Liver (tissue), 9 donors: ENCODE data around the gene TMEM175. TPM values are rescaled to one million over a fixed set of nuclear protein-coding genes. Genes with fewer than 3 reads are reported as not detected.

Experiments
- DNase-seq: peaks from one replicate; pipeline ENCODE4 v3.0.0-alpha.2; 2017; ENCODE audit warnings: low spot score
- H3K27ac ChIP-seq, 2 donors: one replicate each; pipeline ENCODE4 v1.7.0; 2013; ENCODE audit warnings: inconsistent platforms in 2 of 2, low read length in 2 of 2, control low read depth in 1 of 2, low read depth in 1 of 2, mild to moderate bottlenecking in 1 of 2
- H3K27me3 ChIP-seq, 4 donors: one replicate each; pipeline versions ENCODE4 v1.6.1 to v1.7.0; 2013; ENCODE audit warnings: low read length in 3 of 4, inconsistent platforms in 1 of 4, mild to moderate bottlenecking in 1 of 4, moderate library complexity in 1 of 4; ENCODE audit not compliant: control insufficient read depth in 4 of 4, insufficient read depth in 4 of 4
- H3K36me3 ChIP-seq, 4 donors: one replicate each; pipeline versions ENCODE4 v1.6.1 to v1.7.0; 2013; ENCODE audit warnings: low read length in 3 of 4, mild to moderate bottlenecking in 3 of 4, low read depth in 1 of 4, moderate library complexity in 1 of 4; ENCODE audit not compliant: control insufficient read depth in 4 of 4, insufficient read depth in 3 of 4
- H3K4me1 ChIP-seq, 4 donors: one replicate each; pipeline versions ENCODE4 v1.6.1 to v1.7.0; 2013; ENCODE audit warnings: low read length in 3 of 4, mild to moderate bottlenecking in 3 of 4, moderate library complexity in 1 of 4; ENCODE audit not compliant: control insufficient read depth in 4 of 4, insufficient read depth in 4 of 4
- H3K4me3 ChIP-seq, 3 donors: one replicate each; pipeline versions ENCODE4 v1.6.1 to v1.7.0; 2013; ENCODE audit warnings: low read length in 3 of 3, control low read depth in 1 of 3, low read depth in 1 of 3, mild to moderate bottlenecking in 1 of 3
- H3K9ac ChIP-seq, 2 donors: one replicate each; pipeline ENCODE4 v1.7.0; 2013; ENCODE audit warnings: low read length in 2 of 2, mild to moderate bottlenecking in 2 of 2, moderate library complexity in 2 of 2, control low read depth in 1 of 2, low read depth in 1 of 2
- H3K9me3 ChIP-seq, 4 donors: one replicate each; pipeline versions ENCODE4 v1.6.1 to v1.7.0; 2013; ENCODE audit warnings: low read length in 3 of 4; ENCODE audit not compliant: control insufficient read depth in 4 of 4
- EGR1 ChIP-seq, 2 donors: IDR thresholded peaks; 2 replicates each; pipeline ENCODE4 v1.6.1; 2016 to 2018; ENCODE audit warnings: antibody characterized with exemption in 2 of 2, low read depth in 2 of 2
- FOXA1 ChIP-seq: IDR thresholded peaks from 2 replicates; pipeline ENCODE4 v1.6.1; 2016; ENCODE audit warnings: antibody characterized with exemption
- FOXA2 ChIP-seq: IDR thresholded peaks from 2 replicates; pipeline ENCODE4 v1.6.1; 2016; ENCODE audit warnings: antibody characterized with exemption
- GABPA ChIP-seq, 2 donors: IDR thresholded peaks in 1 of 2; conservative IDR thresholded peaks in 1 of 2; 2 replicates each; pipeline ENCODE4 v1.6.1; 2016; ENCODE audit warnings: antibody characterized with exemption in 2 of 2, mild to moderate bottlenecking in 1 of 2, moderate library complexity in 1 of 2
- HNF4A ChIP-seq, 2 donors: conservative IDR thresholded peaks; 2 replicates each; pipeline ENCODE4 v1.6.1; 2016; ENCODE audit warnings: antibody characterized with exemption in 2 of 2, mild to moderate bottlenecking in 2 of 2
- HNF4G ChIP-seq: IDR thresholded peaks from 2 replicates; pipeline ENCODE4 v1.6.1; 2016; ENCODE audit warnings: antibody characterized with exemption
- JUND ChIP-seq, 2 donors: IDR thresholded peaks; 2 replicates each; pipeline ENCODE4 v1.6.1; 2016; ENCODE audit warnings: antibody characterized with exemption in 2 of 2
- NR2F2 ChIP-seq: IDR thresholded peaks from 2 replicates; pipeline ENCODE4 v1.6.1; 2016; ENCODE audit warnings: antibody characterized with exemption
- RXRA ChIP-seq, 2 donors: IDR thresholded peaks; 2 replicates each; pipeline ENCODE4 v1.6.1; 2017 to 2018; ENCODE audit warnings: antibody characterized with exemption in 2 of 2, mild to moderate bottlenecking in 1 of 2
- TAF1 ChIP-seq: conservative IDR thresholded peaks from 2 replicates; pipeline ENCODE4 v1.6.1; 2016; ENCODE audit warnings: antibody characterized with exemption, mild to moderate bottlenecking
- YY1 ChIP-seq: IDR thresholded peaks from 2 replicates; pipeline ENCODE4 v1.6.1; 2016; ENCODE audit warnings: antibody characterized with exemption, mild to moderate bottlenecking
- WGBS: extraction: QIAGEN DNeasy Blood & Tissue Kit; methylation state at CpG from one replicate; pipeline ENCODE4 v1.1.7; 2013; 5-methylcytosine and 5-hydroxymethylcytosine counted together
- polyA plus RNA-seq, 2 donors: library from polyadenylated mRNA; stranded (reverse) in 1 of 2; unstranded in 1 of 2; fragments of 200-250 nt in 1 of 2; fragments of >200 nt in 1 of 2; fragmentation: Nextera tagmentation in 1 of 2; extraction: Ambion mirVana in 1 of 2; gene quantifications; one replicate each; pipeline versions ENCODE4 v1.2.1 to v1.2.3, GENCODE V29; 2013 to 2015
- total RNA-seq, 2 donors: library from RNA; depleted of rRNA; stranded (reverse); fragments of >200 nt; gene quantifications; one replicate each; pipeline ENCODE4 v1.2.3, GENCODE V29; 2014
- TF ChIP-seq, protein P1 (sequence below): IDR thresholded peaks from 2 replicates; pipeline ENCODE4 v1.6.1; 2016; ENCODE audit warnings: antibody characterized with exemption
- TF ChIP-seq, protein P2 (sequence below): IDR thresholded peaks from 2 replicates; pipeline ENCODE4 v1.6.1; 2016; ENCODE audit warnings: antibody characterized with exemption
- TF ChIP-seq, protein P3 (sequence below): IDR thresholded peaks from 2 replicates; pipeline ENCODE4 v1.6.1; 2016; ENCODE audit warnings: antibody characterized with exemption
- TF ChIP-seq, protein P4 (sequence below): IDR thresholded peaks from 2 replicates; pipeline ENCODE4 v1.6.1; 2016; ENCODE audit warnings: antibody characterized with exemption, mild to moderate bottlenecking
- TF ChIP-seq, protein P5 (sequence below): fragments of 150-350 bp; IDR thresholded peaks from 2 replicates; pipeline ENCODE4 v1.5.1; 2017; ENCODE audit warnings: improper control_type of control experiment, low read depth, low read length; ENCODE audit not compliant: missing input control
- donor health status: healthy.
- donor health status: healthy.
- donor health status: healthy.
- donor health status: healthy.
- donor health status: healthy.

Gene TMEM175
- total and polyA plus RNA-seq, 4 donors, result 18.6 to 26.3 (median 25.5) TPM

DNA sequence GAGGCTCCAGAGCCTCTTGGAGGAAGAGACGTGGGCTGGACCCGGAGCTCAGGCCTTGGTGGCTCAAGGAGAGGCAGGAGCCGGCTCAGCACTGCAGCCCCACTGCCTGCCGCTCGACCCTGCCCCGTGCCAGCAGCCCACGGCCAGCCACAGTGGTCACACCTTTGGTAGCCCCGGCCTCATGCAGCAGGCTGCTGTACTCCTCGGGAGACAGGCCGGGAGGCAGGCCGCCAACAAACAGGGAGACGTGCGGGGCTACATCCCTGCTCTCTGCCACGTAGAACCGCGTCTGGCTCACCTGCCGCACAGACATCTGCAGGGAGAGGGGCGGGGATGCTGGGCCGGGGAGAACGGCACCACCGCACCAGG is 33.5 kb downstream of the TMEM175 start:
- TF ChIP-seq, protein P1, sequence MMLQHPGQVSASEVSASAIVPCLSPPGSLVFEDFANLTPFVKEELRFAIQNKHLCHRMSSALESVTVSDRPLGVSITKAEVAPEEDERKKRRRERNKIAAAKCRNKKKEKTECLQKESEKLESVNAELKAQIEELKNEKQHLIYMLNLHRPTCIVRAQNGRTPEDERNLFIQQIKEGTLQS, result no peak
- TF ChIP-seq NR2F2 (no peak), GABPA (IDR thresholded peaks at IDR 0.05 in 1 of 2, conservative IDR thresholded peaks at IDR 0.05 in 1 of 2) (no peak), RXRA (IDR thresholded peaks at IDR 0.05) (no peak), JUND (IDR thresholded peaks at IDR 0.05) (no peak), TAF1 (no peak), HNF4A (conservative IDR thresholded peaks at IDR 0.05) (no peak), HNF4G (no peak), YY1 (no peak), EGR1 (IDR thresholded peaks at IDR 0.05; ENCODE audit: low read depth in 2 of 2) (no peak), FOXA2 (no peak), FOXA1 (no peak)
- TF ChIP-seq, protein P2, sequence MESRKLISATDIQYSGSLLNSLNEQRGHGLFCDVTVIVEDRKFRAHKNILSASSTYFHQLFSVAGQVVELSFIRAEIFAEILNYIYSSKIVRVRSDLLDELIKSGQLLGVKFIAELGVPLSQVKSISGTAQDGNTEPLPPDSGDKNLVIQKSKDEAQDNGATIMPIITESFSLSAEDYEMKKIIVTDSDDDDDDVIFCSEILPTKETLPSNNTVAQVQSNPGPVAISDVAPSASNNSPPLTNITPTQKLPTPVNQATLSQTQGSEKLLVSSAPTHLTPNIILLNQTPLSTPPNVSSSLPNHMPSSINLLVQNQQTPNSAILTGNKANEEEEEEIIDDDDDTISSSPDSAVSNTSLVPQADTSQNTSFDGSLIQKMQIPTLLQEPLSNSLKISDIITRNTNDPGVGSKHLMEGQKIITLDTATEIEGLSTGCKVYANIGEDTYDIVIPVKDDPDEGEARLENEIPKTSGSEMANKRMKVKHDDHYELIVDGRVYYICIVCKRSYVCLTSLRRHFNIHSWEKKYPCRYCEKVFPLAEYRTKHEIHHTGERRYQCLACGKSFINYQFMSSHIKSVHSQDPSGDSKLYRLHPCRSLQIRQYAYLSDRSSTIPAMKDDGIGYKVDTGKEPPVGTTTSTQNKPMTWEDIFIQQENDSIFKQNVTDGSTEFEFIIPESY, result no peak
- TF ChIP-seq, protein P3, sequence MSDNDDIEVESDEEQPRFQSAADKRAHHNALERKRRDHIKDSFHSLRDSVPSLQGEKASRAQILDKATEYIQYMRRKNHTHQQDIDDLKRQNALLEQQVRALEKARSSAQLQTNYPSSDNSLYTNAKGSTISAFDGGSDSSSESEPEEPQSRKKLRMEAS, result no peak
- TF ChIP-seq, protein P4, sequence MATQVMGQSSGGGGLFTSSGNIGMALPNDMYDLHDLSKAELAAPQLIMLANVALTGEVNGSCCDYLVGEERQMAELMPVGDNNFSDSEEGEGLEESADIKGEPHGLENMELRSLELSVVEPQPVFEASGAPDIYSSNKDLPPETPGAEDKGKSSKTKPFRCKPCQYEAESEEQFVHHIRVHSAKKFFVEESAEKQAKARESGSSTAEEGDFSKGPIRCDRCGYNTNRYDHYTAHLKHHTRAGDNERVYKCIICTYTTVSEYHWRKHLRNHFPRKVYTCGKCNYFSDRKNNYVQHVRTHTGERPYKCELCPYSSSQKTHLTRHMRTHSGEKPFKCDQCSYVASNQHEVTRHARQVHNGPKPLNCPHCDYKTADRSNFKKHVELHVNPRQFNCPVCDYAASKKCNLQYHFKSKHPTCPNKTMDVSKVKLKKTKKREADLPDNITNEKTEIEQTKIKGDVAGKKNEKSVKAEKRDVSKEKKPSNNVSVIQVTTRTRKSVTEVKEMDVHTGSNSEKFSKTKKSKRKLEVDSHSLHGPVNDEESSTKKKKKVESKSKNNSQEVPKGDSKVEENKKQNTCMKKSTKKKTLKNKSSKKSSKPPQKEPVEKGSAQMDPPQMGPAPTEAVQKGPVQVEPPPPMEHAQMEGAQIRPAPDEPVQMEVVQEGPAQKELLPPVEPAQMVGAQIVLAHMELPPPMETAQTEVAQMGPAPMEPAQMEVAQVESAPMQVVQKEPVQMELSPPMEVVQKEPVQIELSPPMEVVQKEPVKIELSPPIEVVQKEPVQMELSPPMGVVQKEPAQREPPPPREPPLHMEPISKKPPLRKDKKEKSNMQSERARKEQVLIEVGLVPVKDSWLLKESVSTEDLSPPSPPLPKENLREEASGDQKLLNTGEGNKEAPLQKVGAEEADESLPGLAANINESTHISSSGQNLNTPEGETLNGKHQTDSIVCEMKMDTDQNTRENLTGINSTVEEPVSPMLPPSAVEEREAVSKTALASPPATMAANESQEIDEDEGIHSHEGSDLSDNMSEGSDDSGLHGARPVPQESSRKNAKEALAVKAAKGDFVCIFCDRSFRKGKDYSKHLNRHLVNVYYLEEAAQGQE, result no peak
- TF ChIP-seq, protein P5, sequence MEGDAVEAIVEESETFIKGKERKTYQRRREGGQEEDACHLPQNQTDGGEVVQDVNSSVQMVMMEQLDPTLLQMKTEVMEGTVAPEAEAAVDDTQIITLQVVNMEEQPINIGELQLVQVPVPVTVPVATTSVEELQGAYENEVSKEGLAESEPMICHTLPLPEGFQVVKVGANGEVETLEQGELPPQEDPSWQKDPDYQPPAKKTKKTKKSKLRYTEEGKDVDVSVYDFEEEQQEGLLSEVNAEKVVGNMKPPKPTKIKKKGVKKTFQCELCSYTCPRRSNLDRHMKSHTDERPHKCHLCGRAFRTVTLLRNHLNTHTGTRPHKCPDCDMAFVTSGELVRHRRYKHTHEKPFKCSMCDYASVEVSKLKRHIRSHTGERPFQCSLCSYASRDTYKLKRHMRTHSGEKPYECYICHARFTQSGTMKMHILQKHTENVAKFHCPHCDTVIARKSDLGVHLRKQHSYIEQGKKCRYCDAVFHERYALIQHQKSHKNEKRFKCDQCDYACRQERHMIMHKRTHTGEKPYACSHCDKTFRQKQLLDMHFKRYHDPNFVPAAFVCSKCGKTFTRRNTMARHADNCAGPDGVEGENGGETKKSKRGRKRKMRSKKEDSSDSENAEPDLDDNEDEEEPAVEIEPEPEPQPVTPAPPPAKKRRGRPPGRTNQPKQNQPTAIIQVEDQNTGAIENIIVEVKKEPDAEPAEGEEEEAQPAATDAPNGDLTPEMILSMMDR, result no peak
- Histone ChIP-seq H3K4me3 (no peak overlapping the region), H3K27me3 (no peaks in the 10 kb centered on the region), H3K9me3 (no peaks in the 10 kb centered on the region), H3K36me3 (peaks cover 0 to 23% (median 2%) of the 10 kb centered on the region in 4 donors), H3K9ac (no peak overlapping the region), H3K4me1 (no peaks in the 10 kb centered on the region), H3K27ac (no peak overlapping the region)
- 96% methylated on average over 21 of the region's 21 CpGs for WGBS
- no peak for DNase-seq
